Osteocyte (in vitro differentiated cells): Measurements from ENCODE around the gene ASMTL. TPM values are rescaled to one million over a fixed set of nuclear protein-coding genes. Genes with fewer than 3 reads are reported as not detected.

Source experiments
- DNase-seq: peaks from one replicate; pipeline ENCODE4 v3.0.0; 2021; ENCODE audit warnings: mixed read lengths; ENCODE audit not compliant: unreplicated experiment; ENCODE audit errors: extremely low spot score
- H3K27ac Mint-ChIP-seq: one replicate; pipeline ENCODE4 v1.8.0; 2021; ENCODE audit warnings: mild to moderate bottlenecking, mixed read lengths; ENCODE audit not compliant: unreplicated experiment
- H3K27me3 Mint-ChIP-seq: one replicate; pipeline ENCODE4 v1.8.0; 2021; ENCODE audit warnings: mixed read lengths; ENCODE audit not compliant: unreplicated experiment
- H3K36me3 Mint-ChIP-seq: one replicate; pipeline ENCODE4 v1.8.0; 2021; ENCODE audit warnings: mixed read lengths; ENCODE audit not compliant: unreplicated experiment
- H3K4me1 Mint-ChIP-seq: one replicate; pipeline ENCODE4 v1.8.0; 2021; ENCODE audit warnings: mixed read lengths; ENCODE audit not compliant: unreplicated experiment
- H3K4me3 Mint-ChIP-seq: one replicate; pipeline ENCODE4 v1.8.0; 2021; ENCODE audit warnings: mild to moderate bottlenecking, moderate library complexity, mixed read lengths; ENCODE audit not compliant: unreplicated experiment
- H3K9me3 Mint-ChIP-seq: one replicate; pipeline ENCODE4 v1.8.0; 2021; ENCODE audit warnings: mixed read lengths; ENCODE audit not compliant: unreplicated experiment
- total RNA-seq: library from RNA; stranded (reverse); gene quantifications from 2 replicates; pipeline ENCODE4 v1.2.1, GENCODE V29; 2021
- TF ChIP-seq, protein P1 (sequence below): fragments of 200-600 bp; sonication (generic); IDR thresholded peaks from 2 replicates; pipeline ENCODE4 v1.5.0; 2021; ENCODE audit warnings: antibody characterized with exemption, mild to moderate bottlenecking, moderate library complexity

The ASMTL gene
- total RNA-seq, 1 donor from 2014 or later: 33.3 TPM

DNA sequence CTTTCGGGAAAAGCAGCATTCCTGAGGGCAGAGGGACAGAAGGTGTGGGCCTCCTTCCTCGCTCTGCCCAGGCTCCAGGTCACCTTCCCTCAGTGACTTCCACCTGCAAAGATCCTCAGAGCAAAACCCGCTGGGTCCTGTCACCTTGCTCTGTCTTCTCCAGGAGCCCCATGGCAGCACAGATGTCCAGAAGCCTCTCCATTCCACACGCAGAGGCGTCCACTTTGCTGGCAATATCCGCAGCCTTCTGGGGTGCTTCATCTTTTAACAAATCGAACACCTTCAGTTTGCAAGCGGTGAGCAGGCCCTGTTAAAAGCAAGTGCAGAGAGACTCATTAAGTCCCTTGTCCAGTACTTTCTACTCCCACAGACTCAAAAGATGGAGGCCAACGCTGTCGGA, 27.3 kb downstream of the ASMTL start:
- no peak overlapping the region for H3K4me3 Mint-ChIP-seq
- H3K4me1 Mint-ChIP-seq: no peaks in the 10 kb centered on the region
- TF ChIP-seq, protein P1, sequence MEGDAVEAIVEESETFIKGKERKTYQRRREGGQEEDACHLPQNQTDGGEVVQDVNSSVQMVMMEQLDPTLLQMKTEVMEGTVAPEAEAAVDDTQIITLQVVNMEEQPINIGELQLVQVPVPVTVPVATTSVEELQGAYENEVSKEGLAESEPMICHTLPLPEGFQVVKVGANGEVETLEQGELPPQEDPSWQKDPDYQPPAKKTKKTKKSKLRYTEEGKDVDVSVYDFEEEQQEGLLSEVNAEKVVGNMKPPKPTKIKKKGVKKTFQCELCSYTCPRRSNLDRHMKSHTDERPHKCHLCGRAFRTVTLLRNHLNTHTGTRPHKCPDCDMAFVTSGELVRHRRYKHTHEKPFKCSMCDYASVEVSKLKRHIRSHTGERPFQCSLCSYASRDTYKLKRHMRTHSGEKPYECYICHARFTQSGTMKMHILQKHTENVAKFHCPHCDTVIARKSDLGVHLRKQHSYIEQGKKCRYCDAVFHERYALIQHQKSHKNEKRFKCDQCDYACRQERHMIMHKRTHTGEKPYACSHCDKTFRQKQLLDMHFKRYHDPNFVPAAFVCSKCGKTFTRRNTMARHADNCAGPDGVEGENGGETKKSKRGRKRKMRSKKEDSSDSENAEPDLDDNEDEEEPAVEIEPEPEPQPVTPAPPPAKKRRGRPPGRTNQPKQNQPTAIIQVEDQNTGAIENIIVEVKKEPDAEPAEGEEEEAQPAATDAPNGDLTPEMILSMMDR: no peak
- peaks cover 5% of the 10 kb centered on the region for H3K9me3 Mint-ChIP-seq
- H3K36me3 Mint-ChIP-seq: peaks cover 34% of the 10 kb centered on the region
- no peaks in the 10 kb centered on the region for H3K27me3 Mint-ChIP-seq
- no peak for DNase-seq
- no peak overlapping the region for H3K27ac Mint-ChIP-seq

GRCh38 chrX:1424147-1424851, 28.4 kb downstream of the ASMTL start:
- DNase-seq: no peak
- Mint-ChIP-seq H3K27me3 (no peaks in the 10 kb centered on the region), H3K4me1 (no peaks in the 10 kb centered on the region), H3K36me3 (peaks cover 41% of the 10 kb centered on the region), H3K9me3 (peaks cover 5% of the 10 kb centered on the region), H3K4me3 (no peak overlapping the region), H3K27ac (no peak overlapping the region)
- TF ChIP-seq, protein P1: no peak

GRCh38 chrX:1423215-1423614, 29.5 kb downstream of the ASMTL start:
- peaks cover 5% of the 10 kb centered on the region for H3K9me3 Mint-ChIP-seq
- no peak overlapping the region for H3K27ac Mint-ChIP-seq
- H3K27me3 Mint-ChIP-seq: no peaks in the 10 kb centered on the region
- DNase-seq: no peak
- no peaks in the 10 kb centered on the region for H3K4me1 Mint-ChIP-seq
- H3K4me3 Mint-ChIP-seq: no peak overlapping the region
- TF ChIP-seq, protein P1: no peak
- H3K36me3 Mint-ChIP-seq: peaks cover 41% of the 10 kb centered on the region

DNA sequence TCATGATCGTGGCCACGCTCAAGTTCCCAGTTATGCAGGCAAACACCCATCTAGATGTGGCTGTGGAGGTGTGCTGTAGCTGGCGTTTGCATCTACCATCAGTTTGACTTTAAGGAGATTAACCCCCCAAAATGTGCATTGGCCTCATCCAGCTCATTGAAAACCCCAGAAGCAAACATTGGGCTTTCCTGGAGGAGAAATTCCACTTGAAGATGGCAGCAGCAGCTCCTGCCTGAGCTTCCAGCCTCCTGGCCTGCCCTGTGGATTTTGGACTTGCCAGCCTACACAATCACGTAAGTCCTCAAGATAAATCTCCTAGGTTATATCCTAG, 30.6 kb downstream of the ASMTL start:
- Mint-ChIP-seq H3K36me3 (peaks cover 36% of the 10 kb centered on the region), H3K4me3 (no peak overlapping the region), H3K4me1 (no peaks in the 10 kb centered on the region), H3K27ac (no peak overlapping the region), H3K9me3 (peaks cover 5% of the 10 kb centered on the region), H3K27me3 (no peaks in the 10 kb centered on the region)
- no peak for DNase-seq
- TF ChIP-seq, protein P1: no peak

- peaks cover 32% of the 10 kb centered on the region for H3K36me3 Mint-ChIP-seq
- H3K27ac Mint-ChIP-seq: no peak overlapping the region
- no peak for DNase-seq
Observed at GRCh38 chrX:1421433-1422134, 31.1 kb downstream of the ASMTL start.

More at GRCh38 chrX:1421433-1422134, 31.1 kb downstream of the ASMTL start:
- Mint-ChIP-seq H3K4me3 (no peak overlapping the region), H3K27me3 (no peaks in the 10 kb centered on the region), H3K4me1 (no peaks in the 10 kb centered on the region), H3K9me3 (peaks cover 5% of the 10 kb centered on the region)
- TF ChIP-seq, protein P1: no peak
